ENCODE measurements around the gene IFNGR2. TPM values are rescaled to one million over a fixed set of nuclear protein-coding genes. Genes with fewer than 3 reads are reported as not detected.
A peak's percentile ranks its signal among the peaks of the same experiment; 100 is the strongest.

Gene IFNGR2
- total and polyA plus RNA-seq, 2 of the 13 experiments (the other 11 are each of a cell fraction or from before 2014, with no cell fraction given): 61.3 to 117 TPM

GRCh38 chr21:33412832-33413519 lies 9.8 kb downstream of the IFNGR2 start (continued):
- TF ChIP-seq EHMT2 (IDR thresholded peaks at IDR 0.05; ENCODE audit: borderline replicate concordance, low read depth, low read length) (peak; percentile 51; the same call in 1 of the 2 replicates), ZNF510 (CRISPR knock-in tag; IDR thresholded peaks at IDR 0.05; ENCODE audit: low read depth) (no peak), ZNF724P (CRISPR knock-in tag; IDR thresholded peaks at IDR 0.05; ENCODE audit: borderline replicate concordance) (no peak; the same call in 1 of the 2 replicates), ZNF34 (CRISPR knock-in tag; IDR thresholded peaks at IDR 0.05; ENCODE audit: borderline replicate concordance) (0 out of 2 replicates have a peak, but pooled peaks have one; percentile 7), HNRNPK (IDR thresholded peaks at IDR 0.05; ENCODE audit: low read depth, low read length, poor library complexity, severe bottlenecking) (no peak), HMG20A (CRISPR knock-in tag; IDR thresholded peaks at IDR 0.05; ENCODE audit: borderline replicate concordance) (no peak), YEATS4 (CRISPR knock-in tag; IDR thresholded peaks at IDR 0.05; ENCODE audit: borderline replicate concordance) (peak; percentile 47; the same call in 1 of the 2 replicates), SIX1 (CRISPR knock-in tag; IDR thresholded peaks at IDR 0.05; ENCODE audit: borderline replicate concordance) (peak; percentile 44; the same call in 1 of the 2 replicates), NR2F2 (IDR thresholded peaks at IDR 0.05; ENCODE audit: borderline replicate concordance, low read depth) (peak; percentile 56; the same call in 1 of the 2 replicates), REXO4 (CRISPR knock-in tag; IDR thresholded peaks at IDR 0.05; ENCODE audit: borderline replicate concordance) (no peak), ATF1 (CRISPR knock-in tag; IDR thresholded peaks at IDR 0.05) (peak; percentile 57; the same call in 1 of the 2 replicates), EED (CRISPR knock-in tag; IDR thresholded peaks at IDR 0.05) (no peak), MLLT10 (CRISPR knock-in tag; IDR thresholded peaks at IDR 0.05) (no peak), NFIC (IDR thresholded peaks at IDR 0.05; ENCODE audit: low read length) (no peak), ZSCAN21 (CRISPR knock-in tag; IDR thresholded peaks at IDR 0.05; ENCODE audit: borderline replicate concordance) (peak; percentile 53; the same call in 1 of the 2 replicates), KLF6 (CRISPR knock-in tag; IDR thresholded peaks at IDR 0.05) (peak; percentile 88), ZNF639 (CRISPR knock-in tag; conservative IDR thresholded peaks at IDR 0.05) (0 out of 2 replicates have a peak, but pooled peaks have one; percentile 33), SMAD1 (CRISPR knock-in tag; IDR thresholded peaks at IDR 0.05; ENCODE audit: borderline replicate concordance, low read depth) (no peak; the same call in 1 of the 2 replicates), NR3C1 (CRISPR knock-in tag; IDR thresholded peaks at IDR 0.05) (no peak), ARID2 (CRISPR knock-in tag; IDR thresholded peaks at IDR 0.05; ENCODE audit: borderline replicate concordance) (no peak), DDIT3 (CRISPR knock-in tag; IDR thresholded peaks at IDR 0.05) (no peak), ZNF7 (CRISPR knock-in tag; IDR thresholded peaks at IDR 0.05) (no peak)
- TF ChIP-seq, protein P1, sequence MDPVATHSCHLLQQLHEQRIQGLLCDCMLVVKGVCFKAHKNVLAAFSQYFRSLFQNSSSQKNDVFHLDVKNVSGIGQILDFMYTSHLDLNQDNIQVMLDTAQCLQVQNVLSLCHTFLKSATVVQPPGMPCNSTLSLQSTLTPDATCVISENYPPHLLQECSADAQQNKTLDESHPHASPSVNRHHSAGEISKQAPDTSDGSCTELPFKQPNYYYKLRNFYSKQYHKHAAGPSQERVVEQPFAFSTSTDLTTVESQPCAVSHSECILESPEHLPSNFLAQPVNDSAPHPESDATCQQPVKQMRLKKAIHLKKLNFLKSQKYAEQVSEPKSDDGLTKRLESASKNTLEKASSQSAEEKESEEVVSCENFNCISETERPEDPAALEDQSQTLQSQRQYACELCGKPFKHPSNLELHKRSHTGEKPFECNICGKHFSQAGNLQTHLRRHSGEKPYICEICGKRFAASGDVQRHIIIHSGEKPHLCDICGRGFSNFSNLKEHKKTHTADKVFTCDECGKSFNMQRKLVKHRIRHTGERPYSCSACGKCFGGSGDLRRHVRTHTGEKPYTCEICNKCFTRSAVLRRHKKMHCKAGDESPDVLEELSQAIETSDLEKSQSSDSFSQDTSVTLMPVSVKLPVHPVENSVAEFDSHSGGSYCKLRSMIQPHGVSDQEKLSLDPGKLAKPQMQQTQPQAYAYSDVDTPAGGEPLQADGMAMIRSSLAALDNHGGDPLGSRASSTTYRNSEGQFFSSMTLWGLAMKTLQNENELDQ (CRISPR knock-in tag; IDR thresholded peaks at IDR 0.05; ENCODE audit: borderline replicate concordance): 0 out of 2 replicates have a peak, but pooled peaks have one; percentile 53
- TF ChIP-seq, protein P2, sequence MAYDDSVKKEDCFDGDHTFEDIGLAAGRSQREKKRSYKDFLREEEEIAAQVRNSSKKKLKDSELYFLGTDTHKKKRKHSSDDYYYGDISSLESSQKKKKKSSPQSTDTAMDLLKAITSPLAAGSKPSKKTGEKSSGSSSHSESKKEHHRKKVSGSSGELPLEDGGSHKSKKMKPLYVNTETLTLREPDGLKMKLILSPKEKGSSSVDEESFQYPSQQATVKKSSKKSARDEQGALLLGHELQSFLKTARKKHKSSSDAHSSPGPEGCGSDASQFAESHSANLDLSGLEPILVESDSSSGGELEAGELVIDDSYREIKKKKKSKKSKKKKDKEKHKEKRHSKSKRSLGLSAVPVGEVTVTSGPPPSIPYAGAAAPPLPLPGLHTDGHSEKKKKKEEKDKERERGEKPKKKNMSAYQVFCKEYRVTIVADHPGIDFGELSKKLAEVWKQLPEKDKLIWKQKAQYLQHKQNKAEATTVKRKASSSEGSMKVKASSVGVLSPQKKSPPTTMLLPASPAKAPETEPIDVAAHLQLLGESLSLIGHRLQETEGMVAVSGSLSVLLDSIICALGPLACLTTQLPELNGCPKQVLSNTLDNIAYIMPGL (CRISPR knock-in tag; IDR thresholded peaks at IDR 0.05; ENCODE audit: borderline replicate concordance in 1 of 2, low read depth in 1 of 2): peak in 1 of 2 experiments; percentile 51; a peak in 1 of 4 replicates

Data from HepG2 (cell line).